ENCODE results near the gene GAL3ST3. TPM values are rescaled to one million over a fixed set of nuclear protein-coding genes. Genes with fewer than 3 reads are reported as not detected.

The GAL3ST3 gene
- total and polyA plus RNA-seq, 2 of the 8 experiments (the other 6 are each of a cell fraction or from before 2014, with no cell fraction given), result 21.1 to 21.4 TPM

DNA sequence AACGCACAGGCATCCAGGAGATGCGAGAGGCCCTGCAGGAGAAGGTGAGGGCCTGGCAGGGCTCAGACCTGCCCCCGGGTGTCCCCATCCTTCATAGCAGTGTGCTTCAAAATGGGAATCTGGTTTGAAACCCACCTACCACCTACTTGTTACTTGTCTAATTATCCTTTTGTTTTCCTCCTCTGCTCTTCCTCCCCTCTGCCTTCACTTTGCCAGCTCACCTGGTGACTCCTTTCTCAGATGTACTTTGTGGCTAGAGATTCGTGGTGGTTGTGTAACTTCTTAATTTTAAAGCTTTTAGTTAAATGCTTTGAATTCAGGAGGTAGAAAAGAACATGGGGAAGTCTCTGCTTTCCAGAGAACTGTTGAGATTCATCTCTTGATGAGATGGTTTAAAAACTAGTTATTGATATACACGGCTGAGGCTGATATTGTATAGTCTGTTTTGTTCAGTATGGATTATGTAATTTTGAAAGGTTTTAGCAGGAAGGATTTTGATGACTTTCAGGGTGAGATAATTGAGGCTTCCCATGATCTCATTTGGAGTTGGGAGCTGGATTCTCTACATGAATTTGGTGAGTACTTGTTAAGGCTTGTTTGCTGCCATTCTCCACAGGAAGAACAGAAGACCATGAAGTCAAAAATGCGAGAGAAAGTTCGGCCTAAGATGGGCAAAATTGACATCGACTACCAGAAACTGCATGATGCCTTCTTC is 11.2 kb upstream of the GAL3ST3 start:
- Histone ChIP-seq H3K4me1 (replicated peaks in 1 of 4; ENCODE audit: control insufficient read depth in 3 of 4, insufficient read depth in 4 of 4, low read length in 3 of 4) (no peaks in the 10 kb centered on the region), H3K4me3 (ENCODE audit: extremely low read depth in 1 of 4, insufficient read depth in 2 of 4, low read depth in 3 of 4, low read length in 4 of 4) (no peak overlapping the region), H2BK15ac (ENCODE audit: low read length) (no peak overlapping the region), H3K9ac (replicated peaks in 1 of 4; ENCODE audit: extremely low read depth in 1 of 4, low read depth in 3 of 4, low read length in 3 of 4) (no peak overlapping the region), H3K27me3 (replicated peaks in 1 of 4; ENCODE audit: control insufficient read depth in 3 of 4, extremely low read depth in 1 of 4, insufficient read depth in 3 of 4, low read length in 3 of 4) (no peaks in the 10 kb centered on the region), H2BK120ac (replicated peaks; ENCODE audit: low read depth, low read length) (no peak overlapping the region), H3K56ac (replicated peaks; ENCODE audit: insufficient read length, low read depth, low read length) (no peak overlapping the region), H3K27ac (ENCODE audit: low read depth, low read length) (no peak overlapping the region), H2AFZ (ENCODE audit: low read length) (no peak overlapping the region), H2AK5ac (ENCODE audit: low read depth, low read length) (no peak overlapping the region), H3K18ac (ENCODE audit: extremely low read depth, low read length) (no peak overlapping the region), H4K5ac (ENCODE audit: insufficient read length, low read depth, low read length) (no peak overlapping the region), H2BK12ac (ENCODE audit: low read depth, low read length) (no peak overlapping the region), H3K23ac (ENCODE audit: insufficient read length) (no peak overlapping the region), H3K4me2 (ENCODE audit: insufficient read depth in 1 of 2, low read depth in 2 of 2, low read length in 2 of 2) (no peak overlapping the region), H2BK20ac (ENCODE audit: low read length) (no peak overlapping the region), H2BK5ac (ENCODE audit: low read depth, low read length) (no peak overlapping the region), H4K20me1 (replicated peaks in 1 of 2; ENCODE audit: control insufficient read depth in 1 of 2, insufficient read depth in 2 of 2, low read length in 2 of 2) (peaks cover 0 to 9% of the 10 kb centered on the region in 2 experiments), H3K14ac (ENCODE audit: insufficient read length) (no peak overlapping the region), H3K9me3 (ENCODE audit: insufficient read depth in 2 of 2, low read depth in 1 of 2, low read length in 1 of 2) (no peaks in the 10 kb centered on the region), H3K4ac (replicated peaks; ENCODE audit: insufficient read length, low read depth, low read length) (no peak overlapping the region), H3K36me3 (ENCODE audit: control insufficient read depth in 2 of 4, insufficient read depth in 4 of 4, low read length in 3 of 4) (peaks cover 62 to 96% (median 84%) of the 10 kb centered on the region in 4 experiments), H3K79me1 (ENCODE audit: low read depth, low read length) (no peaks in the 10 kb centered on the region), H3K79me2 (ENCODE audit: control insufficient read depth in 1 of 2, insufficient read depth in 2 of 2, low read length in 2 of 2) (no peaks in the 10 kb centered on the region), H3K23me2 (ENCODE audit: low read depth, low read length) (no peaks in the 10 kb centered on the region), H4K91ac (replicated peaks; ENCODE audit: insufficient read length, low read length) (no peak overlapping the region), H4K8ac (ENCODE audit: extremely low read depth, insufficient read depth, low read length) (0 out of 2 replicates have a peak overlapping the region, but pooled peaks have one; percentile 32)
- WGBS, 2 experiments (ENCODE audit: extremely low coverage in 1 of 2, insufficient coverage in 1 of 2, insufficient read length in 1 of 2, insufficient replicate concordance in 2 of 2, low coverage in 1 of 2, low lambda C conversion rate in 2 of 2, missing lambda C conversion rate in 1 of 2), result 83% methylated on average over 8 of the region's 8 CpGs; no CpG with 5 or more reads in 1 of the 2 experiments
- DNase-seq (ENCODE audit: low read depth in 1 of 2, low spot score in 2 of 2) (no peak), FAIRE-seq (no peak)
- POLR2A ChIA-PET (ENCODE audit: partially characterized antibody), result interaction anchor here (0.5 to 13.4 kb wide), 7 partner anchors 7 to 76 kb away, joined by 3 to 150 read pairs (median 4); partner anchors contain the start of genes PACS1 and SF3B2
- CTCF ChIA-PET (ENCODE audit: partially characterized antibody), result interaction anchor here (0.6 to 12.0 kb wide), 5 partner anchors 6 to 1912 kb away, joined by 3 to 144 read pairs (median 5); no protein-coding TSS in a partner anchor
- TF ChIP-seq RFX5 (IDR thresholded peaks at IDR 0.05; ENCODE audit: borderline replicate concordance, low read depth, low read length) (no peak), CEBPB (IDR thresholded peaks at IDR 0.05; ENCODE audit: low read depth, low read length) (no peak), FOSL1 (IDR thresholded peaks at IDR 0.05; ENCODE audit: insufficient read depth, low read depth, low read length) (no peak), SAP30 (IDR thresholded peaks at IDR 0.05; ENCODE audit: insufficient read depth, insufficient replicate concordance, low read length) (no peak), HDAC2 (IDR thresholded peaks at IDR 0.05; ENCODE audit: borderline replicate concordance in 1 of 2, low read depth in 2 of 2, low read length in 2 of 2) (no peak), RAD21 (IDR thresholded peaks at IDR 0.05 in 1 of 2, conservative IDR thresholded peaks at IDR 0.05 in 1 of 2; ENCODE audit: low read depth in 2 of 2, low read length in 2 of 2) (no peak), KDM4A (IDR thresholded peaks at IDR 0.05; ENCODE audit: low read depth, low read length, severe bottlenecking) (no peak)
- TF ChIP-seq, protein P1, sequence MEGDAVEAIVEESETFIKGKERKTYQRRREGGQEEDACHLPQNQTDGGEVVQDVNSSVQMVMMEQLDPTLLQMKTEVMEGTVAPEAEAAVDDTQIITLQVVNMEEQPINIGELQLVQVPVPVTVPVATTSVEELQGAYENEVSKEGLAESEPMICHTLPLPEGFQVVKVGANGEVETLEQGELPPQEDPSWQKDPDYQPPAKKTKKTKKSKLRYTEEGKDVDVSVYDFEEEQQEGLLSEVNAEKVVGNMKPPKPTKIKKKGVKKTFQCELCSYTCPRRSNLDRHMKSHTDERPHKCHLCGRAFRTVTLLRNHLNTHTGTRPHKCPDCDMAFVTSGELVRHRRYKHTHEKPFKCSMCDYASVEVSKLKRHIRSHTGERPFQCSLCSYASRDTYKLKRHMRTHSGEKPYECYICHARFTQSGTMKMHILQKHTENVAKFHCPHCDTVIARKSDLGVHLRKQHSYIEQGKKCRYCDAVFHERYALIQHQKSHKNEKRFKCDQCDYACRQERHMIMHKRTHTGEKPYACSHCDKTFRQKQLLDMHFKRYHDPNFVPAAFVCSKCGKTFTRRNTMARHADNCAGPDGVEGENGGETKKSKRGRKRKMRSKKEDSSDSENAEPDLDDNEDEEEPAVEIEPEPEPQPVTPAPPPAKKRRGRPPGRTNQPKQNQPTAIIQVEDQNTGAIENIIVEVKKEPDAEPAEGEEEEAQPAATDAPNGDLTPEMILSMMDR (IDR thresholded peaks at IDR 0.05; ENCODE audit: control extremely low read depth in 1 of 3, insufficient read depth in 1 of 3, low read depth in 1 of 3, low read length in 3 of 3), result no peak

Data from H1 (cell line).